ENCODE measurements around the gene VENTX. TPM values are rescaled to one million over a fixed set of nuclear protein-coding genes. Genes with fewer than 3 reads are reported as not detected.

VENTX gene
- total RNA-seq, 2 experiments from 2014 or later = not detected

- DNase-seq = no peak
- no peaks in the 10 kb centered on the region for H3K9me3 Mint-ChIP-seq
- peaks cover 6% of the 10 kb centered on the region for H3K27me3 Mint-ChIP-seq
- no peaks in the 10 kb centered on the region for H3K4me1 Mint-ChIP-seq
- no peaks in the 10 kb centered on the region for H3K36me3 Mint-ChIP-seq (ENCODE audit: low read depth)
- no peak overlapping the region for H3K27ac Mint-ChIP-seq
- CTCF ChIA-PET = interaction anchor here (1.2 kb wide), 1 partner anchor 28 kb away, joined by 4 read pairs; no protein-coding TSS in a partner anchor
- H3K4me3 Mint-ChIP-seq = no peak overlapping the region
- POLR2A ChIA-PET = no interaction called here
These were observed 39.4 kb upstream of the VENTX start for GRCh38 chr10:133198206-133198605.

- ChIA-PET POLR2A (no interaction called here), CTCF (interaction anchor here (1.2 kb wide), 1 partner anchor 28 kb away, joined by 4 read pairs; no protein-coding TSS in a partner anchor)
- Mint-ChIP-seq H3K27ac (no peak overlapping the region), H3K4me1 (no peaks in the 10 kb centered on the region), H3K36me3 (ENCODE audit: low read depth) (no peaks in the 10 kb centered on the region), H3K27me3 (peaks cover 2% of the 10 kb centered on the region), H3K4me3 (no peak overlapping the region), H3K9me3 (no peaks in the 10 kb centered on the region)
- no peak for DNase-seq
These were observed 38.8 kb upstream of the VENTX start for GRCh38 chr10:133198621-133199487.

GRCh38 chr10:133199488-133199885, 38.2 kb upstream of the VENTX start:
- H3K4me3 Mint-ChIP-seq = no peak overlapping the region
- no peaks in the 10 kb centered on the region for H3K36me3 Mint-ChIP-seq (ENCODE audit: low read depth)
- H3K27ac Mint-ChIP-seq = no peak overlapping the region
- H3K9me3 Mint-ChIP-seq = no peaks in the 10 kb centered on the region
- POLR2A ChIA-PET = no interaction called here
- no peaks in the 10 kb centered on the region for H3K4me1 Mint-ChIP-seq
- CTCF ChIA-PET = no interaction called here
- no peak for DNase-seq
- no peaks in the 10 kb centered on the region for H3K27me3 Mint-ChIP-seq

- H3K9me3 Mint-ChIP-seq = no peaks in the 10 kb centered on the region
- no peaks in the 10 kb centered on the region for H3K36me3 Mint-ChIP-seq (ENCODE audit: low read depth)
- no peaks in the 10 kb centered on the region for H3K4me1 Mint-ChIP-seq
- no peak for DNase-seq
- no peak overlapping the region for H3K4me3 Mint-ChIP-seq
- POLR2A ChIA-PET = no interaction called here
- CTCF ChIA-PET = interaction anchor here (0.6 kb wide), 1 partner anchor 29 kb away, joined by 3 read pairs; no protein-coding TSS in a partner anchor
- H3K27me3 Mint-ChIP-seq = no peaks in the 10 kb centered on the region
- no peak overlapping the region for H3K27ac Mint-ChIP-seq
These were observed 37.6 kb upstream of the VENTX start for GRCh38 chr10:133199992-133200611.

- ChIA-PET POLR2A (no interaction called here), CTCF (interaction anchor here (0.6 kb wide), 1 partner anchor 29 kb away, joined by 3 read pairs; no protein-coding TSS in a partner anchor)
- Mint-ChIP-seq H3K9me3 (no peaks in the 10 kb centered on the region), H3K27me3 (no peaks in the 10 kb centered on the region), H3K4me1 (no peaks in the 10 kb centered on the region), H3K27ac (no peak overlapping the region), H3K36me3 (ENCODE audit: low read depth) (no peaks in the 10 kb centered on the region), H3K4me3 (no peak overlapping the region)
- DNase-seq = no peak
These were observed 37.0 kb upstream of the VENTX start for GRCh38 chr10:133200621-133201031.

GRCh38 chr10:133201151-133201947, 36.3 kb upstream of the VENTX start:
- Mint-ChIP-seq H3K4me3 (no peak overlapping the region), H3K27me3 (no peaks in the 10 kb centered on the region), H3K36me3 (ENCODE audit: low read depth) (no peaks in the 10 kb centered on the region), H3K4me1 (no peaks in the 10 kb centered on the region), H3K9me3 (no peaks in the 10 kb centered on the region), H3K27ac (no peak overlapping the region)
- DNase-seq = no peak
- ChIA-PET POLR2A (no interaction called here), CTCF (no interaction called here)

GRCh38 chr10:133201948-133202725, 35.5 kb upstream of the VENTX start:
- no peak overlapping the region for H3K27ac Mint-ChIP-seq
- POLR2A ChIA-PET = no interaction called here

GRCh38 chr10:133202778-133203651, 34.6 kb upstream of the VENTX start:
- H3K9me3 Mint-ChIP-seq = no peaks in the 10 kb centered on the region
- no peaks in the 10 kb centered on the region for H3K36me3 Mint-ChIP-seq (ENCODE audit: low read depth)
- no peak overlapping the region for H3K27ac Mint-ChIP-seq
- H3K27me3 Mint-ChIP-seq = no peaks in the 10 kb centered on the region
- H3K4me3 Mint-ChIP-seq = no peak overlapping the region
- ChIA-PET CTCF (no interaction called here), POLR2A (no interaction called here)
- no peaks in the 10 kb centered on the region for H3K4me1 Mint-ChIP-seq
- DNase-seq = no peak

More at GRCh38 chr10:133201948-133202725, 35.5 kb upstream of the VENTX start:
- Mint-ChIP-seq H3K4me1 (no peaks in the 10 kb centered on the region), H3K9me3 (no peaks in the 10 kb centered on the region), H3K36me3 (ENCODE audit: low read depth) (no peaks in the 10 kb centered on the region), H3K27me3 (no peaks in the 10 kb centered on the region), H3K4me3 (no peak overlapping the region)
- CTCF ChIA-PET = no interaction called here
- no peak for DNase-seq

- Mint-ChIP-seq H3K9me3 (no peaks in the 10 kb centered on the region), H3K27me3 (no peaks in the 10 kb centered on the region), H3K4me3 (no peak overlapping the region), H3K27ac (no peak overlapping the region), H3K36me3 (ENCODE audit: low read depth) (no peaks in the 10 kb centered on the region), H3K4me1 (no peaks in the 10 kb centered on the region)
- CTCF ChIA-PET = no interaction called here
- DNase-seq = no peak
- POLR2A ChIA-PET = no interaction called here
These were observed 33.9 kb upstream of the VENTX start for GRCh38 chr10:133203652-133204195.

GRCh38 chr10:133204226-133205015, 33.2 kb upstream of the VENTX start:
- H3K27ac Mint-ChIP-seq = no peak overlapping the region
- H3K4me3 Mint-ChIP-seq = no peak overlapping the region
- H3K9me3 Mint-ChIP-seq = no peaks in the 10 kb centered on the region
- H3K4me1 Mint-ChIP-seq = no peaks in the 10 kb centered on the region
- H3K36me3 Mint-ChIP-seq (ENCODE audit: low read depth) = no peaks in the 10 kb centered on the region
- CTCF ChIA-PET = no interaction called here
- POLR2A ChIA-PET = no interaction called here
- no peak for DNase-seq
- H3K27me3 Mint-ChIP-seq = no peaks in the 10 kb centered on the region

- CTCF ChIA-PET = no interaction called here
- DNase-seq = no peak
- Mint-ChIP-seq H3K36me3 (ENCODE audit: low read depth) (no peaks in the 10 kb centered on the region), H3K27ac (no peak overlapping the region), H3K4me3 (no peak overlapping the region), H3K4me1 (no peaks in the 10 kb centered on the region), H3K9me3 (no peaks in the 10 kb centered on the region), H3K27me3 (no peaks in the 10 kb centered on the region)
- POLR2A ChIA-PET = no interaction called here
These were observed 32.5 kb upstream of the VENTX start for GRCh38 chr10:133205146-133205545.
